Liver (tissue), 9 donors: ENCODE data around the gene RASSF3. TPM values are rescaled to one million over a fixed set of nuclear protein-coding genes. Genes with fewer than 3 reads are reported as not detected.

Experiments
- DNase-seq: peaks from one replicate; pipeline ENCODE4 v3.0.0-alpha.2; 2017; ENCODE audit warnings: low spot score
- H3K27ac ChIP-seq, 2 donors: one replicate each; pipeline ENCODE4 v1.7.0; 2013; ENCODE audit warnings: inconsistent platforms in 2 of 2, low read length in 2 of 2, control low read depth in 1 of 2, low read depth in 1 of 2, mild to moderate bottlenecking in 1 of 2
- H3K27me3 ChIP-seq, 4 donors: one replicate each; pipeline versions ENCODE4 v1.6.1 to v1.7.0; 2013; ENCODE audit warnings: low read length in 3 of 4, inconsistent platforms in 1 of 4, mild to moderate bottlenecking in 1 of 4, moderate library complexity in 1 of 4; ENCODE audit not compliant: control insufficient read depth in 4 of 4, insufficient read depth in 4 of 4
- H3K36me3 ChIP-seq, 4 donors: one replicate each; pipeline versions ENCODE4 v1.6.1 to v1.7.0; 2013; ENCODE audit warnings: low read length in 3 of 4, mild to moderate bottlenecking in 3 of 4, low read depth in 1 of 4, moderate library complexity in 1 of 4; ENCODE audit not compliant: control insufficient read depth in 4 of 4, insufficient read depth in 3 of 4
- H3K4me1 ChIP-seq, 4 donors: one replicate each; pipeline versions ENCODE4 v1.6.1 to v1.7.0; 2013; ENCODE audit warnings: low read length in 3 of 4, mild to moderate bottlenecking in 3 of 4, moderate library complexity in 1 of 4; ENCODE audit not compliant: control insufficient read depth in 4 of 4, insufficient read depth in 4 of 4
- H3K4me3 ChIP-seq, 3 donors: one replicate each; pipeline versions ENCODE4 v1.6.1 to v1.7.0; 2013; ENCODE audit warnings: low read length in 3 of 3, control low read depth in 1 of 3, low read depth in 1 of 3, mild to moderate bottlenecking in 1 of 3
- H3K9ac ChIP-seq, 2 donors: one replicate each; pipeline ENCODE4 v1.7.0; 2013; ENCODE audit warnings: low read length in 2 of 2, mild to moderate bottlenecking in 2 of 2, moderate library complexity in 2 of 2, control low read depth in 1 of 2, low read depth in 1 of 2
- H3K9me3 ChIP-seq, 4 donors: one replicate each; pipeline versions ENCODE4 v1.6.1 to v1.7.0; 2013; ENCODE audit warnings: low read length in 3 of 4; ENCODE audit not compliant: control insufficient read depth in 4 of 4
- RXRA ChIP-seq, 2 donors: IDR thresholded peaks; 2 replicates each; pipeline ENCODE4 v1.6.1; 2017 to 2018; ENCODE audit warnings: antibody characterized with exemption in 2 of 2, mild to moderate bottlenecking in 1 of 2
- SP1 ChIP-seq: IDR thresholded peaks from 2 replicates; pipeline ENCODE4 v1.6.1; 2018; ENCODE audit warnings: antibody characterized with exemption, mild to moderate bottlenecking
- WGBS: extraction: QIAGEN DNeasy Blood & Tissue Kit; methylation state at CpG from one replicate; pipeline ENCODE4 v1.1.7; 2013; 5-methylcytosine and 5-hydroxymethylcytosine counted together
- polyA plus RNA-seq, 2 donors: library from polyadenylated mRNA; stranded (reverse) in 1 of 2; unstranded in 1 of 2; fragments of 200-250 nt in 1 of 2; fragments of >200 nt in 1 of 2; fragmentation: Nextera tagmentation in 1 of 2; extraction: Ambion mirVana in 1 of 2; gene quantifications; one replicate each; pipeline versions ENCODE4 v1.2.1 to v1.2.3, GENCODE V29; 2013 to 2015
- total RNA-seq, 2 donors: library from RNA; depleted of rRNA; stranded (reverse); fragments of >200 nt; gene quantifications; one replicate each; pipeline ENCODE4 v1.2.3, GENCODE V29; 2014
- TF ChIP-seq, protein P1 (sequence below): IDR thresholded peaks from 2 replicates; pipeline ENCODE4 v1.6.1; 2016; ENCODE audit warnings: antibody characterized with exemption, mild to moderate bottlenecking
- donor health status: healthy.
- donor health status: healthy.
- donor health status: healthy.
- donor health status: healthy.
- donor health status: healthy.

RASSF3 gene, protein sequence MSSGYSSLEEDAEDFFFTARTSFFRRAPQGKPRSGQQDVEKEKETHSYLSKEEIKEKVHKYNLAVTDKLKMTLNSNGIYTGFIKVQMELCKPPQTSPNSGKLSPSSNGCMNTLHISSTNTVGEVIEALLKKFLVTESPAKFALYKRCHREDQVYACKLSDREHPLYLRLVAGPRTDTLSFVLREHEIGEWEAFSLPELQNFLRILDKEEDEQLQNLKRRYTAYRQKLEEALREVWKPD
- total RNA-seq (1 to 10 TPM; 9.0 to 9.1 TPM), polyA plus RNA-seq (1 to 10 TPM; 2.2 TPM)

- under 1% methylated on average over 76 of the region's 76 CpGs for WGBS
- Histone ChIP-seq H3K27me3 (no peaks in the 10 kb centered on the region), H3K27ac (peak within 1 kb of the TSS; percentile 85 to 90), H3K4me3 (peak within 1 kb of the TSS; percentile 61 to 80 (median 64)), H3K9ac (peak within 1 kb of the TSS; percentile 18 to 53), H3K4me1 (peaks cover 2 to 19% (median 8%) of the 10 kb centered on the region in 4 donors), H3K9me3 (no peaks in the 10 kb centered on the region), H3K36me3 (no peaks in the 10 kb centered on the region)
- peak; percentile 66 for DNase-seq
- TF ChIP-seq, protein P1, sequence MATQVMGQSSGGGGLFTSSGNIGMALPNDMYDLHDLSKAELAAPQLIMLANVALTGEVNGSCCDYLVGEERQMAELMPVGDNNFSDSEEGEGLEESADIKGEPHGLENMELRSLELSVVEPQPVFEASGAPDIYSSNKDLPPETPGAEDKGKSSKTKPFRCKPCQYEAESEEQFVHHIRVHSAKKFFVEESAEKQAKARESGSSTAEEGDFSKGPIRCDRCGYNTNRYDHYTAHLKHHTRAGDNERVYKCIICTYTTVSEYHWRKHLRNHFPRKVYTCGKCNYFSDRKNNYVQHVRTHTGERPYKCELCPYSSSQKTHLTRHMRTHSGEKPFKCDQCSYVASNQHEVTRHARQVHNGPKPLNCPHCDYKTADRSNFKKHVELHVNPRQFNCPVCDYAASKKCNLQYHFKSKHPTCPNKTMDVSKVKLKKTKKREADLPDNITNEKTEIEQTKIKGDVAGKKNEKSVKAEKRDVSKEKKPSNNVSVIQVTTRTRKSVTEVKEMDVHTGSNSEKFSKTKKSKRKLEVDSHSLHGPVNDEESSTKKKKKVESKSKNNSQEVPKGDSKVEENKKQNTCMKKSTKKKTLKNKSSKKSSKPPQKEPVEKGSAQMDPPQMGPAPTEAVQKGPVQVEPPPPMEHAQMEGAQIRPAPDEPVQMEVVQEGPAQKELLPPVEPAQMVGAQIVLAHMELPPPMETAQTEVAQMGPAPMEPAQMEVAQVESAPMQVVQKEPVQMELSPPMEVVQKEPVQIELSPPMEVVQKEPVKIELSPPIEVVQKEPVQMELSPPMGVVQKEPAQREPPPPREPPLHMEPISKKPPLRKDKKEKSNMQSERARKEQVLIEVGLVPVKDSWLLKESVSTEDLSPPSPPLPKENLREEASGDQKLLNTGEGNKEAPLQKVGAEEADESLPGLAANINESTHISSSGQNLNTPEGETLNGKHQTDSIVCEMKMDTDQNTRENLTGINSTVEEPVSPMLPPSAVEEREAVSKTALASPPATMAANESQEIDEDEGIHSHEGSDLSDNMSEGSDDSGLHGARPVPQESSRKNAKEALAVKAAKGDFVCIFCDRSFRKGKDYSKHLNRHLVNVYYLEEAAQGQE = peak; percentile 26
- no peak for TF ChIP-seq RXRA (IDR thresholded peaks at IDR 0.05)
Observed at GRCh38 chr12:64610079-64610659, at the start of gene RASSF3. TSS of gene RASSF3 (plus strand) at chr12:64610495. CDS start at chr12:64610633, 138 bp downstream.

GRCh38 chr12:64561302-64562136 lies 48.8 kb upstream of the RASSF3 start:
- Histone ChIP-seq H3K9me3 (no peaks in the 10 kb centered on the region), H3K27me3 (no peaks in the 10 kb centered on the region), H3K36me3 (no peaks in the 10 kb centered on the region), H3K9ac (no peak overlapping the region), H3K4me1 (no peaks in the 10 kb centered on the region), H3K4me3 (no peak overlapping the region), H3K27ac (no peak overlapping the region)
- no peak for DNase-seq
- 93% methylated on average over 9 of the region's 9 CpGs for WGBS
- TF ChIP-seq, protein P1 = no peak
- no peak for TF ChIP-seq RXRA (IDR thresholded peaks at IDR 0.05)

DNA sequence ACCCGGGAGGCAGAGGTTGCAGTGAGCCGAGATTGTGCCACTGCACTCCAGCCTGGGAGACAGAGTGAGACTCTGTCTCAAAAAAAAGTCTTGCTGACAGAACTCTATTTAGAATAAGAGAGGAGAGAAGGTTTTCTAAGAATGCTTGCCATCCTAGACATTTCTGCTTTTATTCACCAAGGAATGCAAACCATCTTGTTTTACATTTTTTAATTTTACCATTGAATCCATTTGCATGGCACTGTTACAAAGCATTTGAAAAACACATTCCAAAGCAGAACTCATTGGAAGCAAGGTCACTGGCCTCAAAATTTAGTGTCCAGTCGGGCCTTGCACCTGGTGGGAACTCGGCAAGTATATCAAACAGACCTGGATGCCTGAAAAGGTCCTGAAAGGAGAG lies 44.2 kb upstream of the RASSF3 start:
- peak in 1 of 2 donors; percentile 12 for TF ChIP-seq RXRA (IDR thresholded peaks at IDR 0.05)
- TF ChIP-seq SP1 = no peak
- Histone ChIP-seq H3K4me3 (no peak overlapping the region), H3K9ac (no peak overlapping the region), H3K27ac (no peak overlapping the region), H3K9me3 (no peaks in the 10 kb centered on the region), H3K4me1 (no peaks in the 10 kb centered on the region), H3K36me3 (no peaks in the 10 kb centered on the region), H3K27me3 (no peaks in the 10 kb centered on the region)
- no peak for DNase-seq
- WGBS = 87% methylated on average over 4 of the region's 4 CpGs
